ENCODE data around the gene SOX18. TPM values are rescaled to one million over a fixed set of nuclear protein-coding genes. Genes with fewer than 3 reads are reported as not detected.

SOX18 gene
- total and polyA plus RNA-seq, 2 of the 8 experiments (the other 6 are each of a cell fraction or from before 2014, with no cell fraction given) = 0.09 TPM; not detected in 1

- no peak overlapping the region for H2BK15ac ChIP-seq (ENCODE audit: low read length)
- DNase-seq (ENCODE audit: low read depth in 1 of 2, low spot score in 2 of 2) = no peak
- TF ChIP-seq BACH1 (IDR thresholded peaks at IDR 0.05; ENCODE audit: low read length) = no peak
- TF ChIP-seq TCF12 (IDR thresholded peaks at IDR 0.05; ENCODE audit: low read depth, low read length) = no peak
- no peak for TF ChIP-seq BCL11A (IDR thresholded peaks at IDR 0.05; ENCODE audit: low read depth in 2 of 2, low read length in 2 of 2)
- no peak for TF ChIP-seq EP300 (IDR thresholded peaks at IDR 0.05; ENCODE audit: borderline replicate concordance in 1 of 2, low read depth in 2 of 2, low read length in 2 of 2)
- peak in 1 of 2 experiments; percentile 24; a peak in 1 of 4 replicates for TF ChIP-seq HDAC2 (IDR thresholded peaks at IDR 0.05; ENCODE audit: borderline replicate concordance in 1 of 2, low read depth in 2 of 2, low read length in 2 of 2)
- peak; percentile 78; the same call in 1 of the 2 replicates for TF ChIP-seq KDM1A (IDR thresholded peaks at IDR 0.05; ENCODE audit: borderline replicate concordance, low read length)
- no peak for TF ChIP-seq PHF8 (conservative IDR thresholded peaks at IDR 0.05; ENCODE audit: low read depth, low read length)
- H3K79me1 ChIP-seq (ENCODE audit: low read depth, low read length) = no peaks in the 10 kb centered on the region
- no peak overlapping the region for H2BK12ac ChIP-seq (ENCODE audit: low read depth, low read length)
- H4K5ac ChIP-seq (ENCODE audit: insufficient read length, low read depth, low read length) = no peak overlapping the region
- peaks cover 2 to 20% (median 10%) of the 10 kb centered on the region in 4 experiments for H3K27me3 ChIP-seq (replicated peaks in 1 of 4; ENCODE audit: control insufficient read depth in 3 of 4, extremely low read depth in 1 of 4, insufficient read depth in 3 of 4, low read length in 3 of 4)
- H4K8ac ChIP-seq (ENCODE audit: extremely low read depth, insufficient read depth, low read length) = no peak overlapping the region; the same call in 1 of the 2 replicates
- H3K79me2 ChIP-seq (ENCODE audit: control insufficient read depth in 1 of 2, insufficient read depth in 2 of 2, low read length in 2 of 2) = no peaks in the 10 kb centered on the region
- H3K4me2 ChIP-seq (ENCODE audit: insufficient read depth in 1 of 2, low read depth in 2 of 2, low read length in 2 of 2) = no peak overlapping the region
- no peaks in the 10 kb centered on the region for H3K36me3 ChIP-seq (ENCODE audit: control insufficient read depth in 2 of 4, insufficient read depth in 4 of 4, low read length in 3 of 4)
- POLR2A ChIA-PET (ENCODE audit: partially characterized antibody) = interaction anchor here (1.2 kb wide), 1 partner anchor 19 kb away, joined by 4 read pairs; the partner anchor contains the start of gene C20orf204
- H3K4ac ChIP-seq (replicated peaks; ENCODE audit: insufficient read length, low read depth, low read length) = no peak overlapping the region
- H2AK5ac ChIP-seq (ENCODE audit: low read depth, low read length) = no peak overlapping the region
- H3K56ac ChIP-seq (replicated peaks; ENCODE audit: insufficient read length, low read depth, low read length) = no peak overlapping the region
- no peak overlapping the region for H3K23ac ChIP-seq (ENCODE audit: insufficient read length)
- H3K18ac ChIP-seq (ENCODE audit: extremely low read depth, low read length) = no peak overlapping the region; the same call in 1 of the 2 replicates
- no peak for FAIRE-seq
- no peak overlapping the region for H3K14ac ChIP-seq (ENCODE audit: insufficient read length)
- no peak overlapping the region for H2AFZ ChIP-seq (ENCODE audit: low read length)
- peaks cover 0 to 20% (median 15%) of the 10 kb centered on the region in 4 experiments; a peak in 6 of 7 replicates for H3K4me1 ChIP-seq (replicated peaks in 1 of 4; ENCODE audit: control insufficient read depth in 3 of 4, insufficient read depth in 4 of 4, low read length in 3 of 4)
- no peaks in the 10 kb centered on the region for H3K9me3 ChIP-seq (ENCODE audit: insufficient read depth in 2 of 2, low read depth in 1 of 2, low read length in 1 of 2)
- WGBS, 2 experiments (ENCODE audit: extremely low coverage in 1 of 2, insufficient coverage in 1 of 2, insufficient read length in 1 of 2, insufficient replicate concordance in 2 of 2, low coverage in 1 of 2, low lambda C conversion rate in 2 of 2, missing lambda C conversion rate in 1 of 2) = 85% methylated on average over 9 of the region's 9 CpGs; no CpG with 5 or more reads in 1 of the 2 experiments
- H3K23me2 ChIP-seq (ENCODE audit: low read depth, low read length) = no peaks in the 10 kb centered on the region
- CTCF ChIA-PET (ENCODE audit: partially characterized antibody) = interaction anchor here (0.6 to 15.0 kb wide), 10 partner anchors 9 to 75 kb away, joined by 3 to 139 read pairs (median 8); partner anchors contain the start of genes LKAAEAR1, OPRL1, PRPF6 and RGS19
- no peak overlapping the region for H3K9ac ChIP-seq (replicated peaks in 1 of 4; ENCODE audit: extremely low read depth in 1 of 4, low read depth in 3 of 4, low read length in 3 of 4)
- H4K20me1 ChIP-seq (replicated peaks in 1 of 2; ENCODE audit: control insufficient read depth in 1 of 2, insufficient read depth in 2 of 2, low read length in 2 of 2) = no peaks in the 10 kb centered on the region
- no peak overlapping the region for H2BK20ac ChIP-seq (ENCODE audit: low read length)
- no peak overlapping the region for H4K91ac ChIP-seq (replicated peaks; ENCODE audit: insufficient read length, low read length)
- no peak overlapping the region for H2BK120ac ChIP-seq (replicated peaks; ENCODE audit: low read depth, low read length)
- no peak overlapping the region for H3K27ac ChIP-seq (ENCODE audit: low read depth, low read length)
- no peak overlapping the region for H3K4me3 ChIP-seq (ENCODE audit: extremely low read depth in 1 of 4, insufficient read depth in 2 of 4, low read depth in 3 of 4, low read length in 4 of 4)
- no peak overlapping the region for H2BK5ac ChIP-seq (ENCODE audit: low read depth, low read length)
Measured at GRCh38 chr20:64055396-64055892, 6.0 kb upstream of the SOX18 start.

All from H1 (cell line).